Mucosa of descending colon (tissue), 3 donors: ENCODE results near the gene SOX13. TPM values are rescaled to one million over a fixed set of nuclear protein-coding genes. Genes with fewer than 3 reads are reported as not detected.
"Not testable (repeated sequence)": the region's sequence is repeated elsewhere in the genome, so short reads cannot be mapped to it uniquely, and the experiment has no call there.

Experiments used
- ATAC-seq: fragments of 200-7000 bp; cut with Tn5 transposase; one replicate; pipeline ENCODE4 v1.9.1; 2020; ENCODE audit warnings: mild to moderate bottlenecking, moderate library complexity
- DNase-seq, 3 donors: peaks; one replicate each; pipeline ENCODE4 v3.0.0-alpha.2; 2020
- H3K36me3 ChIP-seq: fragments of 200-600 bp; one replicate; pipeline ENCODE4 v1.8.0; 2021; ENCODE audit warnings: low read depth, mild to moderate bottlenecking
- H3K4me1 ChIP-seq: fragments of 200-600 bp; one replicate; pipeline ENCODE4 v1.8.0; 2021; ENCODE audit warnings: low read depth, mild to moderate bottlenecking
- H3K4me3 ChIP-seq: fragments of 200-600 bp; one replicate; pipeline ENCODE4 v1.8.0; 2021; ENCODE audit warnings: mild to moderate bottlenecking
- H3K9me3 ChIP-seq: fragments of 200-600 bp; one replicate; pipeline ENCODE4 v1.8.0; 2021; ENCODE audit warnings: mild to moderate bottlenecking
- intact Hi-C, 2 donors: fragments of 100-400 bp; cut with DNase I in 1 of 2; cut with micrococcal nuclease in 1 of 2; formaldehyde crosslinking; loops; one replicate each; pipeline versions ENCODE4 v1.11.0 to v1.11.1; 2022; cut with DNase I, micrococcal nuclease
- total RNA-seq, 3 donors: library from RNA; stranded (reverse); fragmentation: NEBNext Ultra II Directional in 2 of 3; extraction: Animal tissue kit (Norgen Biotek cat#: 25700) in 2 of 3; gene quantifications; one replicate each; pipeline versions ENCODE4 v1.2.1 to v1.2.4, GENCODE V29; 2021 to 2023
- TF ChIP-seq, protein P1 (sequence below): fragments of 200-600 bp; IDR thresholded peaks from one replicate; pipeline ENCODE4 v1.8.0; 2022; ENCODE audit warnings: antibody characterized with exemption, mild to moderate bottlenecking
- donor health status: DM: no; HTN: no; CAD: no; lungs with moderate emphysema.
- donor health status: DM: no; HTN: no; CAD: no.
- donor health status: DM: no; HTN: yes; CAD: no.

The SOX13 gene
- total RNA-seq, 3 donors from 2014 or later, result 39.8 to 69.2 (median 40.7) TPM

DNA sequence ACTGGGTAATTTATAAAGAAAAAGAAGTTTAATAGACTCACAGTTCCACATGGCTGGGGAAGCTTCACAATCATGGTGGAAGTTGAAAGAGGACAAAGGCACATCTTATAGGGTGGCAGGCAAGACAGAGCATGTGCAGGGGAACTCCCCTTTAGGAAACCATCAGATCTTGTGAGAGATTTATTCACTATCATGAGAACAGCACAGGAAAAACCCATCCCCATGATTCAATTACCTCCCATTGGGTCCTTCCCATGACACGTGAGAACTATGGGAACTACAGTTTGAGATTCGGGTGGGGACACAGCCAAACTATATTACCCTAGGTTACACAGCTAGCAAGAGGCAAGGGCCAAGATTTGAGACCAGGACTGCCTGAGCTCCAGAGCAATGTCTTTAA, 30.4 kb upstream of the SOX13 start:
- intact Hi-C loops, result no loop called here
- DNase-seq (no peak), ATAC-seq (no peak)
- no peaks in the 10 kb centered on the region for H3K9me3 ChIP-seq
- no peak overlapping the region for H3K4me3 ChIP-seq
- H3K4me1 ChIP-seq, result no peaks in the 10 kb centered on the region
- H3K36me3 ChIP-seq, result no peaks in the 10 kb centered on the region
- TF ChIP-seq, protein P1, sequence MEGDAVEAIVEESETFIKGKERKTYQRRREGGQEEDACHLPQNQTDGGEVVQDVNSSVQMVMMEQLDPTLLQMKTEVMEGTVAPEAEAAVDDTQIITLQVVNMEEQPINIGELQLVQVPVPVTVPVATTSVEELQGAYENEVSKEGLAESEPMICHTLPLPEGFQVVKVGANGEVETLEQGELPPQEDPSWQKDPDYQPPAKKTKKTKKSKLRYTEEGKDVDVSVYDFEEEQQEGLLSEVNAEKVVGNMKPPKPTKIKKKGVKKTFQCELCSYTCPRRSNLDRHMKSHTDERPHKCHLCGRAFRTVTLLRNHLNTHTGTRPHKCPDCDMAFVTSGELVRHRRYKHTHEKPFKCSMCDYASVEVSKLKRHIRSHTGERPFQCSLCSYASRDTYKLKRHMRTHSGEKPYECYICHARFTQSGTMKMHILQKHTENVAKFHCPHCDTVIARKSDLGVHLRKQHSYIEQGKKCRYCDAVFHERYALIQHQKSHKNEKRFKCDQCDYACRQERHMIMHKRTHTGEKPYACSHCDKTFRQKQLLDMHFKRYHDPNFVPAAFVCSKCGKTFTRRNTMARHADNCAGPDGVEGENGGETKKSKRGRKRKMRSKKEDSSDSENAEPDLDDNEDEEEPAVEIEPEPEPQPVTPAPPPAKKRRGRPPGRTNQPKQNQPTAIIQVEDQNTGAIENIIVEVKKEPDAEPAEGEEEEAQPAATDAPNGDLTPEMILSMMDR, result no peak

DNA sequence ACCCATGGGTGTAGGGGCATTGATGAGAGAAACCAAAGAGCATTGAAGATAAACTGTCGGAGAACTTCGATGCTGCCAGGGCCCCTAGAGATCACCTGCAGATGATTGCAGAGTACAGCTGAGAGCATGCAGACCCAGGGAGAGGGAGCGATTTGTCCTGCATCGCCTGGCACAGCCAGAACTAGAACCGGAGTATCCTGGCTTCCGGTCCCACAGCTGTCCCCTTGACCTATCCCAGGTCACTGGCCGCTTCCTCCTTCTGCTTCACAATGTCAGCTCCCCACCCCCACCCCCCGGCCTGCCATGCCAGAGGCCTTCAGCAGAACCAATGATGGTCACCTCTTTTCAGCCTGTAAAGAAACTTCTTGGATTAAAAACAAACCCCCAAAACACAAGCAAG, 29.2 kb upstream of the SOX13 start:
- DNase-seq (no peak), ATAC-seq (no peak)
- no peaks in the 10 kb centered on the region for H3K4me1 ChIP-seq
- TF ChIP-seq, protein P1, result no peak
- H3K36me3 ChIP-seq, result no peaks in the 10 kb centered on the region
- intact Hi-C loops, result no loop called here
- no peak overlapping the region for H3K4me3 ChIP-seq
- H3K9me3 ChIP-seq, result no peaks in the 10 kb centered on the region

DNA sequence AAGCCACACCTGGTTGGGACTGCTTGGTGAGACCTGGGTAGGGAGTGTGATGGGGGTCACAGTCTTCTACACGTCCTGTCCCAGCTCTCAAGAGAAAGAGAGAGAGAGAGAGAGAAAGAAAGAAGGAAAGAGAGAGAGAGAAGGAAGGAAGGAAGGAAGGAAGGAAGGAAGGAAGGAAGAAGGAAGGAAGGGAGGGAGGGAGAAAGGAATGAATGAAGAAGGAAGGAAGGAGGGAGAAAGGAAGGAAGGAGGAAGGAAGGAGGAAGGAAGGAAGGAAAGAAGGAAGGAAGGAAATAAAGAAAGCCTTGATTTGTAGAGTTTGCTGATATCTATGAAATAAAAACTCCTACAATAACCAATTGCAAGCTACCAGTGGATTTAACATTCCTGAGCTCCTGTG, 28.5 kb upstream of the SOX13 start:
- DNase-seq (no peak), ATAC-seq (no peak)
- TF ChIP-seq, protein P1, result no peak
- Histone ChIP-seq H3K9me3 (no peaks in the 10 kb centered on the region), H3K4me3 (no peak overlapping the region), H3K4me1 (no peaks in the 10 kb centered on the region), H3K36me3 (no peaks in the 10 kb centered on the region)
- intact Hi-C loops, result no loop called here

DNA sequence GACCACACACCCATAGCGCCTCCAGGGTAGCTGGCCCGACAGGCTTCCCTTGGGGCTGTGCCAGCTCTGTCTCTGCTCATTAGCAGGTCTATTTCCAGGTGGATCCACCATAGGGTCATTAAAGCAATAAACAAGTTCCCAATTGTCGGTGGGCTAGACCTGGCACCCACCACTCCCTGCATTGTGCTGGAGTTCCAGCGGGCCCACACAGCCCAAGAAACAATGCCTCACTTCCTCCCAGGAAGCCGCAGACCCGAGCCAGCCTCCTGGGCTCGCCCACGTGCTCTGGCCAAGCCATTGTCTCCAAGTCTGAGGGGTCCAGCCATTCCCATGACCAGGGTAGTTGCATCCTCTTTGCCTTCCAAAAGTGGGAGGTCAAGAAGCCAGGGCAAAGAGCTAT, 27.5 kb upstream of the SOX13 start:
- ATAC-seq (no peak), DNase-seq (no peak)
- no peak overlapping the region for H3K4me3 ChIP-seq
- TF ChIP-seq, protein P1, result no peak
- intact Hi-C loops, result no loop called here
- no peaks in the 10 kb centered on the region for H3K9me3 ChIP-seq
- no peaks in the 10 kb centered on the region for H3K4me1 ChIP-seq
- no peaks in the 10 kb centered on the region for H3K36me3 ChIP-seq

DNA sequence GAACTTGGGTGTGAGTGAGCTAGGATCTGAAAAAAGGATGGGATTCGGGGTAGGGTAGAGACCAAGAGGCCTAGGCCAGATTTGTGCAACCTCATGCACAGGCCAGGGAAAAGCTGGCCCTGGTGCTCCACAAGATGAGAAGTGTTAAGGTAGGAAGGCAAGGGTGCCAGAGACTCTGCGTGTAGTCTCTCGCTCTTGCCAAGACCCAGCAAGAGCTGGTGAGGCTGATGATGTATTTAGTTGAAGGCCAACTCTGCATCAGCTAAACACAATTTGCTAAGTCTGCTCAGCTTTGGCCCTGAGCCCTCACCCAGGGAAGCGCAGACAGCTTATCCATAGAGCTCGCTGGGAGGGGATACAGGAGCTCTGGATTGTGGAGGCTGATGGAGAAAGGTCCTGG, 26.6 kb upstream of the SOX13 start:
- DNase-seq, result no peak
- H3K9me3 ChIP-seq, result no peaks in the 10 kb centered on the region
- no peaks in the 10 kb centered on the region for H3K36me3 ChIP-seq
- intact Hi-C loops, result no loop called here
- H3K4me1 ChIP-seq, result no peaks in the 10 kb centered on the region
- ATAC-seq, result no peak
- TF ChIP-seq, protein P1, result no peak
- H3K4me3 ChIP-seq, result no peak overlapping the region

DNA sequence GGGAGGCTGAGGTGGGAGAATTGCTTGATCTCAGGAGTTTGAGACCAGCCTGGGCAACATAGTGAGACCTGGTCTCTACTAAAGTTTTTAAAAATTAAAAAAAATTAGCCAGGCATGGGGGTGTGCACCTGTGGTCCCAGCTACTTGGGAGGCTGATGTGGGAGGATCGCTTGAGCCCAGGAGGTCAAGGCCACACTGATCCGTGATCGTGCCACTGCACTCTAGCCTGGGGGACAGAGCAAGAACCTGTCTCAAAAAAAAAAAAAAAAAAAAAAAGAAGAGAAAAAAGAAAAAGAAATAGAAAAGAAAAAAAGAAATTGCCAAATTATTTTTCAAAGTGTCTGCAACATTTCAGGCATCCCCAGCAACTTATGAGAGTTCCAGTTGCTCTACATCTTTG, 24.1 kb upstream of the SOX13 start:
- ATAC-seq, H3K4me1 ChIP-seq, intact Hi-C loops, H3K9me3 ChIP-seq, DNase-seq, H3K36me3 ChIP-seq, H3K4me3 ChIP-seq: not testable (repeated sequence)
